NCI-H1092 (cell line): ENCODE data around the gene ZNF668.

Source experiments
- DNase-seq: peaks from one replicate; lab custom pipeline; 2025; lab: John Stamatoyannopoulos, UW

ZNF668 gene

GRCh38 chr16:31081428-31082351, 7.7 kb upstream of the ZNF668 start:
- DNase-seq: no peak

GRCh38 chr16:31080756-31081419, 6.8 kb upstream of the ZNF668 start:
- no peak for DNase-seq

- DNase-seq: no peak
Measured at GRCh38 chr16:31080035-31080629, 6.1 kb upstream of the ZNF668 start.

GRCh38 chr16:31079342-31079944, 5.4 kb upstream of the ZNF668 start:
- DNase-seq: no peak

- no peak for DNase-seq
Measured at GRCh38 chr16:31078597-31079341, 4.7 kb upstream of the ZNF668 start.

- no peak for DNase-seq
Measured at GRCh38 chr16:31077592-31078396, 3.8 kb upstream of the ZNF668 start.

- DNase-seq: no peak
Measured at GRCh38 chr16:31077024-31077423, 3.0 kb upstream of the ZNF668 start.

- no peak for DNase-seq
Measured at GRCh38 chr16:31076319-31076718, 2.3 kb upstream of the ZNF668 start.

GRCh38 chr16:31074814-31075183, 759 bp upstream of the ZNF668 start:
- no peak for DNase-seq

GRCh38 chr16:31073142-31073969, 684 bp downstream of the ZNF668 start:
- DNase-seq: peak; percentile 77

- DNase-seq: no peak
Measured at GRCh38 chr16:31072540-31073141, 1.4 kb downstream of the ZNF668 start.

- DNase-seq: no peak
Measured at GRCh38 chr16:31071861-31072260, 2.2 kb downstream of the ZNF668 start.

- DNase-seq: no peak
Measured at GRCh38 chr16:31067342-31067741, 6.7 kb downstream of the ZNF668 start.

GRCh38 chr16:31064882-31065461, 9.1 kb downstream of the ZNF668 start:
- DNase-seq: no peak

- DNase-seq: no peak
Measured at GRCh38 chr16:31063843-31064611, 10.0 kb downstream of the ZNF668 start.

GRCh38 chr16:31063495-31063842, 10.6 kb downstream of the ZNF668 start:
- no peak for DNase-seq

GRCh38 chr16:31061813-31062440, 12.1 kb downstream of the ZNF668 start:
- no peak for DNase-seq
